ENCODE results near the gene ADNP2. TPM values are rescaled to one million over a fixed set of nuclear protein-coding genes. Genes with fewer than 3 reads are reported as not detected.
"Not testable (repeated sequence)": the region's sequence is repeated elsewhere in the genome, so short reads cannot be mapped to it uniquely, and the experiment has no call there.

The ADNP2 gene
- total and polyA plus RNA-seq, 2 donors (not counting 1 experiment from before 2014, with no cell fraction given) = 4.7 to 14.7 TPM

GRCh38 chr18:80161781-80162417, 52.8 kb downstream of the ADNP2 start:
- H3K27ac Mint-ChIP-seq = no peak overlapping the region
- 77% methylated on average over 3 of the region's 7 CpGs for WGBS (ENCODE audit: insufficient coverage)
- H3K27ac ChIP-seq (ENCODE audit: low read length in 2 of 2) = no peak overlapping the region
- intact Hi-C loops (cut with micrococcal nuclease) = no loop called here
- H3K9ac ChIP-seq (ENCODE audit: low read length) = no peak overlapping the region
- no peaks in the 10 kb centered on the region for H4K20me1 ChIP-seq (ENCODE audit: control insufficient read depth, insufficient read depth, low read length, poor library complexity, severe bottlenecking)
- peaks cover 0 to 8% (median 2%) of the 10 kb centered on the region in 4 experiments for H3K27me3 ChIP-seq (replicated peaks in 1 of 4; ENCODE audit: control extremely low read depth in 1 of 4, control insufficient read depth in 3 of 4, insufficient read depth in 4 of 4, low read length in 3 of 4)
- no peak for DNase-seq
- no peak overlapping the region for H3K4me3 Mint-ChIP-seq
- ATAC-seq (ENCODE audit: low read depth) = no peak
- H3K4me1 ChIP-seq (ENCODE audit: control insufficient read depth in 2 of 2, insufficient read depth in 2 of 2, low read length in 2 of 2) = peaks cover 3% of the 10 kb centered on the region in 2 donors
- H3K9me3 ChIP-seq (ENCODE audit: control extremely low read depth in 1 of 3, control insufficient read depth in 2 of 3, insufficient read depth in 1 of 3, low read length in 2 of 3) = peaks cover 0 to 32% (median 8%) of the 10 kb centered on the region in 3 donors
- ChIA-PET POLR2A (no interaction called here), CTCF (no interaction called here)
- H3K27me3 Mint-ChIP-seq = no peaks in the 10 kb centered on the region
- H2AFZ ChIP-seq (ENCODE audit: insufficient read depth, low read depth, low read length, poor library complexity, severe bottlenecking) = no peak overlapping the region
- no peak overlapping the region for H3K4me3 ChIP-seq (ENCODE audit: control extremely low read depth in 1 of 5, extremely low read depth in 1 of 5, insufficient read depth in 1 of 5, low read depth in 2 of 5, low read length in 4 of 5)
- H3K36me3 ChIP-seq (replicated peaks in 1 of 2; ENCODE audit: control extremely low read depth in 1 of 2, control insufficient read depth in 1 of 2, extremely low read depth in 1 of 2, insufficient read depth in 2 of 2, low read length in 1 of 2) = no peaks in the 10 kb centered on the region
- TF ChIP-seq EZH2 (IDR thresholded peaks at IDR 0.05; ENCODE audit: borderline replicate concordance, insufficient read depth, low read depth, low read length, poor library complexity, severe bottlenecking) (no peak), CTCF (IDR thresholded peaks at IDR 0.05) (no peak)
- no peak overlapping the region for H3K4me2 ChIP-seq (replicated peaks; ENCODE audit: low read depth, low read length, poor library complexity, severe bottlenecking)
- no peaks in the 10 kb centered on the region for H3K79me2 ChIP-seq (ENCODE audit: control insufficient read depth, insufficient read depth, low read length)
- H3K9me3 Mint-ChIP-seq (ENCODE audit: insufficient read depth) = peaks cover 4% of the 10 kb centered on the region
- H3K4me1 Mint-ChIP-seq = peaks cover 5% of the 10 kb centered on the region

GRCh38 chr18:80163183-80163582, 54.1 kb downstream of the ADNP2 start:
- no peak overlapping the region for H2AFZ ChIP-seq (ENCODE audit: insufficient read depth, low read depth, low read length, poor library complexity, severe bottlenecking)
- H3K4me2 ChIP-seq (replicated peaks; ENCODE audit: low read depth, low read length, poor library complexity, severe bottlenecking) = no peak overlapping the region
- Mint-ChIP-seq H3K27me3 (peaks cover 3% of the 10 kb centered on the region), H3K9me3 (ENCODE audit: insufficient read depth) (peaks cover 4% of the 10 kb centered on the region), H3K4me3 (no peak overlapping the region), H3K4me1 (peaks cover 2% of the 10 kb centered on the region), H3K27ac (no peak overlapping the region)
- 91% methylated on average over 7 of the region's 7 CpGs for WGBS (ENCODE audit: insufficient coverage)
- no peak for DNase-seq
- peaks cover 0 to 7% (median 2%) of the 10 kb centered on the region in 4 experiments for H3K27me3 ChIP-seq (replicated peaks in 1 of 4; ENCODE audit: control extremely low read depth in 1 of 4, control insufficient read depth in 3 of 4, insufficient read depth in 4 of 4, low read length in 3 of 4)
- ChIA-PET POLR2A (no interaction called here), CTCF (no interaction called here)
- intact Hi-C loops (cut with micrococcal nuclease) = no loop called here
- no peak for TF ChIP-seq CTCF (IDR thresholded peaks at IDR 0.05)
- no peak for TF ChIP-seq EZH2 (IDR thresholded peaks at IDR 0.05; ENCODE audit: borderline replicate concordance, insufficient read depth, low read depth, low read length, poor library complexity, severe bottlenecking)
- H3K4me3 ChIP-seq (ENCODE audit: control extremely low read depth in 1 of 5, extremely low read depth in 1 of 5, insufficient read depth in 1 of 5, low read depth in 2 of 5, low read length in 4 of 5) = no peak overlapping the region
- no peaks in the 10 kb centered on the region for H3K36me3 ChIP-seq (replicated peaks in 1 of 2; ENCODE audit: control extremely low read depth in 1 of 2, control insufficient read depth in 1 of 2, extremely low read depth in 1 of 2, insufficient read depth in 2 of 2, low read length in 1 of 2)
- no peaks in the 10 kb centered on the region for H3K79me2 ChIP-seq (ENCODE audit: control insufficient read depth, insufficient read depth, low read length)
- peaks cover 0 to 35% (median 8%) of the 10 kb centered on the region in 3 donors for H3K9me3 ChIP-seq (ENCODE audit: control extremely low read depth in 1 of 3, control insufficient read depth in 2 of 3, insufficient read depth in 1 of 3, low read length in 2 of 3)
- H3K27ac ChIP-seq (ENCODE audit: low read length in 2 of 2) = no peak overlapping the region
- H3K9ac ChIP-seq (ENCODE audit: low read length) = no peak overlapping the region
- H4K20me1 ChIP-seq (ENCODE audit: control insufficient read depth, insufficient read depth, low read length, poor library complexity, severe bottlenecking) = no peaks in the 10 kb centered on the region
- no peak for ATAC-seq (ENCODE audit: low read depth)
- H3K4me1 ChIP-seq (ENCODE audit: control insufficient read depth in 2 of 2, insufficient read depth in 2 of 2, low read length in 2 of 2) = peaks cover 3% of the 10 kb centered on the region in 2 donors

- H3K4me1 ChIP-seq (ENCODE audit: control insufficient read depth in 2 of 2, insufficient read depth in 2 of 2, low read length in 2 of 2); H3K4me3 Mint-ChIP-seq; intact Hi-C loops (cut with micrococcal nuclease); ATAC-seq (ENCODE audit: low read depth); CTCF ChIA-PET; H3K79me2 ChIP-seq (ENCODE audit: control insufficient read depth, insufficient read depth, low read length); H3K36me3 ChIP-seq (replicated peaks in 1 of 2; ENCODE audit: control extremely low read depth in 1 of 2, control insufficient read depth in 1 of 2, extremely low read depth in 1 of 2, insufficient read depth in 2 of 2, low read length in 1 of 2); H3K9ac ChIP-seq (ENCODE audit: low read length); H2AFZ ChIP-seq (ENCODE audit: insufficient read depth, low read depth, low read length, poor library complexity, severe bottlenecking); H3K9me3 Mint-ChIP-seq (ENCODE audit: insufficient read depth); H3K4me2 ChIP-seq (replicated peaks; ENCODE audit: low read depth, low read length, poor library complexity, severe bottlenecking); H4K20me1 ChIP-seq (ENCODE audit: control insufficient read depth, insufficient read depth, low read length, poor library complexity, severe bottlenecking); POLR2A ChIA-PET; DNase-seq; H3K27ac Mint-ChIP-seq; H3K27ac ChIP-seq (ENCODE audit: low read length in 2 of 2); H3K4me1 Mint-ChIP-seq; H3K27me3 Mint-ChIP-seq; H3K4me3 ChIP-seq (ENCODE audit: control extremely low read depth in 1 of 5, extremely low read depth in 1 of 5, insufficient read depth in 1 of 5, low read depth in 2 of 5, low read length in 4 of 5); H3K27me3 ChIP-seq (replicated peaks in 1 of 4; ENCODE audit: control extremely low read depth in 1 of 4, control insufficient read depth in 3 of 4, insufficient read depth in 4 of 4, low read length in 3 of 4): not testable (repeated sequence)
- peaks cover 0 to 40% (median 8%) of the 10 kb centered on the region in 3 donors for H3K9me3 ChIP-seq (ENCODE audit: control extremely low read depth in 1 of 3, control insufficient read depth in 2 of 3, insufficient read depth in 1 of 3, low read length in 2 of 3)
- WGBS (ENCODE audit: insufficient coverage) = 86% methylated on average over 8 of the region's 9 CpGs
Measured at GRCh38 chr18:80164727-80165355, 55.8 kb downstream of the ADNP2 start.

Measured in B cell (primary cell).